Keratinocyte (primary cell): ENCODE data around the gene COL3A1. TPM values are rescaled to one million over a fixed set of nuclear protein-coding genes. Genes with fewer than 3 reads are reported as not detected.

Experiments
- DNase-seq: peaks from one replicate; pipeline ENCODE4 v3.0.0-alpha.2; 2011; ENCODE audit warnings: low read depth, missing footprints, low spot score
- FAIRE-seq: peaks from 2 replicates; lab custom pipeline; 2011; peaks lifted over from hg19 to GRCh38; lab: Jason Lieb, UNC
- H2AFZ ChIP-seq: 2 replicates; pipeline ENCODE4 v1.6.0; 2012; ENCODE audit warnings: low read length, control low read depth, inconsistent platforms; ENCODE audit not compliant: control insufficient read depth
- H3K27ac ChIP-seq: 2 replicates; pipeline ENCODE4 v1.5.1; 2011; ENCODE audit warnings: low read length; ENCODE audit not compliant: control insufficient read depth, insufficient read depth
- H3K27me3 ChIP-seq: 3 replicates; pipeline ENCODE4 v1.6.0; 2011; ENCODE audit warnings: low read length; ENCODE audit not compliant: control insufficient read depth, insufficient read depth; ENCODE audit errors: extremely low read depth
- H3K36me3 ChIP-seq, 2 experiments: 2 replicates in 1 of 2; 3 replicates in 1 of 2; pipeline ENCODE4 v1.5.1; 2011; ENCODE audit warnings: low read length in 2 of 2, mild to moderate bottlenecking in 1 of 2; ENCODE audit not compliant: control insufficient read depth in 2 of 2, insufficient read depth in 2 of 2; ENCODE audit errors: extremely low read depth in 1 of 2
- H3K4me1 ChIP-seq: 3 replicates; pipeline ENCODE4 v1.5.1; 2011; ENCODE audit warnings: low read length; ENCODE audit not compliant: control insufficient read depth, insufficient read depth; ENCODE audit errors: extremely low read depth
- H3K4me2 ChIP-seq: 3 replicates; pipeline ENCODE4 v1.6.0; 2011; ENCODE audit warnings: low read depth, low read length; ENCODE audit not compliant: control insufficient read depth, insufficient read depth; ENCODE audit errors: extremely low read depth
- H3K4me3 ChIP-seq, 3 experiments: fragments of 200-600 bp in 1 of 3; sonication (generic) in 1 of 3; 2 replicates in 2 of 3; 3 replicates in 1 of 3; pipeline ENCODE4 v1.5.1; 2011 to 2016; ENCODE audit warnings: low read length in 3 of 3, mild to moderate bottlenecking in 3 of 3, control low read depth in 2 of 3, inconsistent platforms in 1 of 3, low read depth in 1 of 3, mixed read lengths in 1 of 3, mixed run types in 1 of 3, moderate library complexity in 1 of 3; ENCODE audit not compliant: control insufficient read depth in 2 of 3, insufficient read depth in 2 of 3; ENCODE audit errors: extremely low read depth in 1 of 3
- H3K79me2 ChIP-seq: 2 replicates; pipeline ENCODE4 v1.6.0; 2012; ENCODE audit warnings: low read length; ENCODE audit not compliant: control insufficient read depth, insufficient read depth
- H3K9ac ChIP-seq: 3 replicates; pipeline ENCODE4 v1.6.0; 2011; ENCODE audit warnings: low read length; ENCODE audit not compliant: control insufficient read depth, insufficient read depth; ENCODE audit errors: extremely low read depth
- H3K9me1 ChIP-seq: 3 replicates; pipeline ENCODE4 v1.6.0; 2011; ENCODE audit warnings: low read length; ENCODE audit not compliant: control insufficient read depth, insufficient read depth; ENCODE audit errors: extremely low read depth
- H3K9me3 ChIP-seq: 2 replicates; pipeline ENCODE4 v1.5.1; 2012; ENCODE audit warnings: low read depth, low read length; ENCODE audit not compliant: control insufficient read depth
- H4K20me1 ChIP-seq: 3 replicates; pipeline ENCODE4 v1.6.0; 2011; ENCODE audit warnings: low read length; ENCODE audit not compliant: control insufficient read depth, insufficient read depth; ENCODE audit errors: extremely low read depth
- CTCF ChIP-seq, 3 experiments: IDR thresholded peaks in 1 of 3; conservative IDR thresholded peaks in 1 of 3; optimal IDR thresholded peaks in 1 of 3; 2 replicates in 2 of 3; 3 replicates in 1 of 3; pipeline versions ENCODE3 to v1.5.1; 2011; ENCODE audit warnings: low read length in 3 of 3, mild to moderate bottlenecking in 3 of 3, moderate library complexity in 2 of 3, control low read depth in 1 of 3, inconsistent platforms in 1 of 3; ENCODE audit not compliant: insufficient read depth in 2 of 3; ENCODE audit errors: extremely low read depth in 1 of 3
- EZH2 ChIP-seq: IDR thresholded peaks from one replicate; pipeline ENCODE4 v1.6.1; 2012; ENCODE audit warnings: inconsistent platforms, mild to moderate bottlenecking, low read length, moderate library complexity
- dilution Hi-C: fragments of 300-500 bp; cut with MboI; formaldehyde crosslinking; loops from one replicate; pipeline ENCODE4 v1.7.0; 2020; ENCODE audit warnings: low sequenced_read_pairs; ENCODE audit not compliant: extremely low pct_ligation_motif_present
- polyA plus RNA-seq, 5 experiments: library from polyadenylated mRNA; depleted of rRNA in 3 of 5; stranded (reverse) in 3 of 5; stranded (forward) in 1 of 5; unstranded in 1 of 5; fragments of >200 nt; gene quantifications; 1 replicate in 1 of 5; 2 replicates in 3 of 5; 3 replicates in 1 of 5; pipeline versions ENCODE4 v1.2.1 to v1.2.3, GENCODE V29; 2011 to 2012; ENCODE audit warnings: missing spikeins in 2 of 5, low read depth in 1 of 5, low replicate concordance in 1 of 5

Gene COL3A1
- polyA plus RNA-seq, 1 donor (not counting 4 experiments of a cell fraction or from before 2014, with no cell fraction given): 0.01 TPM

- H3K4me1 ChIP-seq: no peaks in the 10 kb centered on the region
- no peaks in the 10 kb centered on the region for H3K36me3 ChIP-seq
- DNase-seq (no peak), FAIRE-seq (no peak)
- H2AFZ ChIP-seq: no peak overlapping the region
- H3K9me1 ChIP-seq: no peaks in the 10 kb centered on the region
- H3K4me3 ChIP-seq: no peak overlapping the region
- no peaks in the 10 kb centered on the region for H3K27me3 ChIP-seq
- H3K79me2 ChIP-seq: no peaks in the 10 kb centered on the region
- no peak overlapping the region for H3K9ac ChIP-seq
- no peak for TF ChIP-seq EZH2
- TF ChIP-seq CTCF (optimal IDR thresholded peaks at IDR 0.05 in 1 of 3, IDR thresholded peaks at IDR 0.05 in 1 of 3, conservative IDR thresholded peaks at IDR 0.05 in 1 of 3; ENCODE audit: extremely low read depth in 1 of 3, insufficient read depth in 2 of 3, low read length in 3 of 3): no peak
- dilution Hi-C loops: loop anchor here (25.0 kb wide), 1 partner anchor 441 kb away; no protein-coding TSS in a partner anchor
- H4K20me1 ChIP-seq: no peaks in the 10 kb centered on the region
- H3K27ac ChIP-seq: no peak overlapping the region
- no peak overlapping the region for H3K4me2 ChIP-seq
- H3K9me3 ChIP-seq: no peaks in the 10 kb centered on the region
These were observed 4.3 kb downstream of the COL3A1 start for GRCh38 chr2:188978291-188979081.

- Histone ChIP-seq H2AFZ (no peak overlapping the region), H3K27me3 (no peaks in the 10 kb centered on the region), H3K4me2 (no peak overlapping the region), H3K4me3 (no peak overlapping the region), H3K9me1 (no peaks in the 10 kb centered on the region), H3K9ac (no peak overlapping the region), H3K79me2 (no peaks in the 10 kb centered on the region), H3K4me1 (no peaks in the 10 kb centered on the region), H3K9me3 (no peaks in the 10 kb centered on the region), H3K27ac (no peak overlapping the region), H3K36me3 (no peaks in the 10 kb centered on the region), H4K20me1 (no peaks in the 10 kb centered on the region)
- FAIRE-seq: no peak
- no peak for DNase-seq
- TF ChIP-seq CTCF (optimal IDR thresholded peaks at IDR 0.05 in 1 of 3, IDR thresholded peaks at IDR 0.05 in 1 of 3, conservative IDR thresholded peaks at IDR 0.05 in 1 of 3; ENCODE audit: extremely low read depth in 1 of 3, insufficient read depth in 2 of 3, low read length in 3 of 3) (no peak), EZH2 (no peak)
- dilution Hi-C loops: loop anchor here (25.0 kb wide), 1 partner anchor 442 kb away; no protein-coding TSS in a partner anchor
These were observed 5.3 kb downstream of the COL3A1 start for GRCh38 chr2:188979187-188980114.
